HG03139 (cell line): ENCODE measurements around the gene ANKRD31.

Experiments used
- ATAC-seq: cut with Tn5 transposase; IDR thresholded peaks from one replicate; pipeline ENCODE4 v1.9.1; 2021; ENCODE audit not compliant: unreplicated experiment

The ANKRD31 gene

DNA sequence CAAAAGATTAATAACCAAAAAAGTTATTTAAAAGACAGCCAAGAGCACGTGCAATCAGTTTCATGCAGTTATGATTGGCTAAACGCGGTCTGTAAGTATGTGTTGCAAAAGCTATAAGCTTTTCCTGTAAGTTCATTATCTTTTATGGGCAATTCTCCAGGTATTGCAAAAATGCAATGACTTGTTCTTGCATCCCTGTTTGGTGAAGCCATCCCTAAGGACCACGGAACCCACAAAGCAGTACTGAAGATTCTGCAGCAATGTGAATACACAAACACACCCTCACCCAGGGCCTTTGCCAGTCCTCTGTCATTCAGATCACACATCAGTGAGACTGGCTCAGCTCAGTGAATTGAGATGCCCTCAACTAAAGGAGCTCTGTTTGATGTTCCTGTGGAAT lies 195.7 kb downstream of the ANKRD31 start:
- no peak for ATAC-seq

DNA sequence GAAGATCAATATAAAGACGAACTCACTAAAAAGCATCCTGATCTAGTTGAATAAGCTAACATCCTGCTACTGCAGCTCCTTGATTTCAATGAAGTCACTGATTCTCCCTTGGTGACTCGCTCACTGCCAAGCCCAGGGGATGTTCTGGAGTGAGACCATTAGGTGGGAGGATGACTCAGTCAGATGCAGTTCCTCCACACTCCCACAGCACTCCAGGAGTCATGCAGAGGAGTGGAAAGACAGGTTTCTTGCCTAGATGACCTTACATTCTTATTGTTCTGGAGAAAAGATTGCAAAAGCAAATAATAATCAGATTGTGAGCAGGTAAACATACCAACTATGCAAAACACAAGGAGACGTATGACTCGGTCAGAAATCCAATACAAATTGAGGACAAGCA lies 199.6 kb downstream of the ANKRD31 start:
- no peak for ATAC-seq

DNA sequence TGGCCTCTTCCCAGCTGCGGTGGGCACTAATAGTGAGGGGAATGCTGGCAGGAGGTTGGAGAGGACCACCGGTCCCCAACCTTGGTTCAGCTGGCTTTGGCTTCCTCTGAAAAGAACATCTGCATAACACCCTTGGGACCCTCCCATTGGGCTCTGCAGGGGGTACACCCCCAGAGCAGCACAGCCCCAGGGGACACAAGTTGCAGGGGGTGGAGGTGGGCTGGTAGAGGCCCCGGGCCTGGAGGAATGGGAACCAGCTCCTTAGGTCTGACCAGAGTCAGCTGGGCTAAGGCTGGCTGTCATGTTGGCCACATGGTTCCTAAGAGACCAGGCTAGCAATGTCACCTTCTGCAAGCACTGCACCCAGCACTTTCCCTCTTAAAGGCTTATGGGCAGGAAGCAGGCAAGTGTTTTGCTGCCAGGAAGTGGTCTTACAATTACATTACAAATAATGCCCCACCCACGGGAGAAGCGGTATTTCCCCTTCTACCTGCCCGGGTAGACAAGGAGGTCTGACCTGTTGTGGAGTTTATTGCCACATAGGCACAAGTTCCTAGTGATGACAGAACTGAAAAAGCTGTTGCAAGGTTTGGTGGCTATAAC lies 202.4 kb downstream of the ANKRD31 start:
- ATAC-seq, result no peak

DNA sequence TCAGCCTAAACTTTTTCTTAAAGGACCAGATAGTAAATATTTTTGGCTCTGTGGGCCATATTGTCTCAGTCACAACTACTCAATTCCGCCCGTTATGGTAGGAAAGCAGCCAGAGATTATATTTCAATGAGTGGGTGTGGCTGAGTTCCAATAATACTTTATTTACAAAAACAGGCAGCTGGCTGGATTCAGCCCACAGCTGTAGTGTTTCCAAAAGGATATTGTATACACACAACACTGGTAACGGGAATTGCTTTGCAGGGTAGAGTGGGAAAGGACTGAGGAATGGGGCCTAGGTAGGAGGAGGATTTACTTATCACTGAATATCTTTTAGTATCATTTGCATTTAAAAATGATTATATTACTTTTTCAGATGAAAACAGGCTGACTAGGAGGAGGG lies 205.3 kb downstream of the ANKRD31 start:
- ATAC-seq, result no peak

DNA sequence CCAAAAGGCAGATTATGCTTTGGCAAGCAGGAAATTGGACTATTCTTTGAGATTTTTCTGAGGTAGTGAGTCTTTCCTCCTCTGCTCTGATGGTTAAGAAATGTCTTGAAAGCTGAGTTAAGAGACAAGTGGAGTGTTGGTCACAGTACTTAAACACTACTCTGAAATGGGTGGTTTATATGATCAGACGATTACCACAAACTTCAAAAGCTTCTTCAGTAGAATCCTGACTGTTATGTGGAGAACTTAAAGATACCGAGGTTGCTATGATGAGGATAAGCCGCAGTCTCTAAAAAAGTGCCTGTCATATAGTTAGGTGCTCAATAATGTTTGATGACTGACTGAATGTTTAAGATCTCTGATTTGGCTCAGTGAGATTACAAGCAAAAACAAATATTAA lies 208.6 kb downstream of the ANKRD31 start:
- ATAC-seq, result no peak

DNA sequence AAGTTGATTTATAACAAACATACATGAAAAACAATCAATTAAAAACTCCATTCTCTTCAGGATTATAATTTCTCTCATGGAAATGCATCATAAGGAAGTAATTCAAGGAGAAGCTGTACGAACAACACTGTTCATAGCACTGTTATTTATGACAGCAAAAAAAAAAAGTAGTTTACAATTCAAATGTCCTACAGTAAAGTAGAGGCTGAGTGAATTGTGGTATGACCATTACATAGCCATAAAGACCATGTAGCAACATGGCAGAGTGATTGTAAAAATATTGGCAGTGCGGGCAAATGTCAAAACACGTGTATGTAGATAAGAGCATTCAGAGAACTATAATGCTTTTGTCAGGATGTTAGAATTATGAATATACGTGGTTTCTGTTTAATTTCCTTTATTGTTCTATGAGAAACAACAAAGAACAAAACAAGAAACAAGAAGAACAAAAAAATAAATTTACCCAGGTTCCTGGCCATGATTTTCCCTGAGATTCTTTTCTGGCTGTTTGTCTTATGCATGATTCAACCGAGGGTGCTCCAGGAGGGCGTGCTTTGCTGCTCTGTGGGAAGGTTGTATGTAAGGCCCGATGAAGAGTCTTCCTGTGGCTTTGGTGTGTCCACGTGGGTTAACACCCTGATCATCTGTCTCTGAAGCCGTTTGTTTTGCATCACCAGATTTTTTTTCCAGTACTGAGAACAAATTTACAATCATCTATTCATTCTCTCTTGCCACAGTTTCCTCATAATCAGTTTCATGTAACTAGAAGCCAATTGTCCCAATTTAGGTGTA lies 213.1 kb downstream of the ANKRD31 start:
- no peak for ATAC-seq

DNA sequence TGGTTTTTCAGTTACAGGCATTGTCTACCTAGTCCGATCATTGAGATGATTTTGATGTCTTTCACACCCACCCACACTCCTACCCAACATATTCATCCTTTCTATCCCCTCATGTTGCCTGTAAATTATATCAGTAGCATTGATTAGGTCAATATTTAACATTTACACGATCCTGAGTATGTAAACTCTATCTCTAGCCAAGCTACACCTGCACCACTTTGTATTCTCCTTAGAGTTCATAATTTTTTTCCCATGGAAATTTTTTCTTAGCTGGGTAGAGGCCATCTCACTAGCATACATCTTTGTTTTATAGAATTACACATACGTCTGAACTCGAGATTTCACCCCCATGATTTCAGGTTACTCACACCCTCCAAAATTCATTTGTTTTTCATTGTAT lies 214.9 kb downstream of the ANKRD31 start:
- no peak for ATAC-seq

DNA sequence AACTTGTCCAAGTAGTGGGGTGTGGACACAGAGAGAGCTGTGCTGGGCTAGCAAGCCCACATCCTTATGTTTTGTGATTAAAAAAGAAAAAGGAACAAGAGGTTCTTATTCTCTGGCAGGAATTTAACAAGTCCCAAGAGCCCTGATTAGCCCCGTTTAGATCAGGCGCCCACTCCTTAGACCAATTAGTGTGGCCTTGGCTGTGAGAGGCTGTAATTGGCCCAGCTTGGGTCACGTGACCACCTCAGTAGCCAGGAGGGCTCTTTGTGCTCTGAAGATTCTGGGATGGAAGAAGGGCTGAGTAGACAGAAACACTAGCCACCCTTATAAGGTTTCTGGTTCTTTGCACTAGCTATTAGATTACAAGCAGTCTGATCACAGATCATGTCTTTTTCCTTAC lies 215.5 kb downstream of the ANKRD31 start:
- ATAC-seq, result no peak

DNA sequence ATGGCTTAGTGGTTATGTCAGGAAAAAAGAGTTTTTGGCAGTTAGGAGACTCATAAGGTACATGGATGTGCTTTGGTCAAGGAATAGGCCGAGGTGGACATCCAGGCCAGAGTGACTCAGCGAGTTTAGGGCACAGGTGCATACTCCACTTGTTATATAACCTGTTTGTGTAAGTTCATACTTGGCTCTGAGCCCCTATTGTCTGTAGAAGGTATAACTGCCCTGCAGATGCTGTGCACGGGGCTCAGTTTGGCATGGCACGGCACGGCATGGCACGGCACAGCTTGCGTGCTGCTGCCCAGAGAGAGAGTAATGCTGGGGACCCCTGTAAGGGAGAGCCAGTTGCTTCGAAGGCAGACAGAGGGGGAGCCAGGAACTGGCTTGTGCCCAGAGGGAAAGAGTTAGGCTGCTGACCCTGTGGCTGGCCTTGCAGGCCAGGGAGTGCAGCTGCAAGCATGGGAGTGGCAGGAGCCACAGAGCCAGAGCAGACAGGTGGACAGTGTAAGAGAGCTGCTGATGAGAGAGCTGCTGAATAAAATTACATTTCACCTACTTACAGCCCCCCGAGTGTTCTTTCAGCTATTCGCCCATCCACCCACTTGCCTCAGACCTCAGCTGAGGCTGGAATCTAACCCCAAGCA lies 216.5 kb downstream of the ANKRD31 start:
- no peak for ATAC-seq

DNA sequence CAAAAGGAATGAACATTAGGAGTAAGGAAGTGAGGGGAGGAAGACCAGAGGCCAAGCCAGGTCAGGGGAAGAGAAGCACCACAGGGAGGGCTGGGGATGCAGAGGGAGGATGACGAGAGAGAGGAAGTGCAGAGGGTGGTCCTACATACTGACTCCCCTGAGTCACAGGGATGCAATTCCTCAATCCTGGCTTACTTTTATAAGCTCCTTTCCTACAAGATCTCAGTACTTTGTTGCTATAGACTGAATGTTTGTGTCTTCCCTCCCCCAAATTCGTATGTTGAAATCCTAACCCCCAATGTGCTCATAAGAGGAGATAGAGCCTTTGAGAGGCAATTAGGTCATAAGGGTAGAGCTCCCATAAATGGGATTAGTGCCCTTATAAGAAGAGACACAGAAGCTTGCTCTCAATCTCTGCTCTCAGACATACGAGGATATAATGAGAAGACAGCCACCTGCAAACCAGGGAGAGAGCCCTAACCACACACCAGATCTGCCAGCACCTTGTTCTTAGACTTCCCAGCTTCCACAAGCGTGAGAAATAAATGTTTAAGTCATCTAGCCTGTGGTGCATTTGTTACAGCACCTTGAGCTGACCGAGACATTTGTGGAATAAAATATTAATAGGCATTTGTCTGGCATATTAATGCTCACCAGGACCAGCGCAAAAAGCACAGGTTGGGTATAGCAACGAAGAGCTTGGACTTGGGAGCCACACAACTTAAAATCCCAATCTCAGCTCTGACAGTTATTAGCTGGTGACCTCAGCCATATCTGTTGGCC lies 217.7 kb downstream of the ANKRD31 start:
- ATAC-seq, result no peak
